ENCODE data around the gene PPTC7. TPM values are rescaled to one million over a fixed set of nuclear protein-coding genes. Genes with fewer than 3 reads are reported as not detected.
A peak's percentile ranks its signal among the peaks of the same experiment; 100 is the strongest.

The PPTC7 gene
- total and polyA plus RNA-seq, 2 of the 13 experiments (the other 11 are each of a cell fraction or from before 2014, with no cell fraction given) = 4.8 to 12.3 TPM

DNA sequence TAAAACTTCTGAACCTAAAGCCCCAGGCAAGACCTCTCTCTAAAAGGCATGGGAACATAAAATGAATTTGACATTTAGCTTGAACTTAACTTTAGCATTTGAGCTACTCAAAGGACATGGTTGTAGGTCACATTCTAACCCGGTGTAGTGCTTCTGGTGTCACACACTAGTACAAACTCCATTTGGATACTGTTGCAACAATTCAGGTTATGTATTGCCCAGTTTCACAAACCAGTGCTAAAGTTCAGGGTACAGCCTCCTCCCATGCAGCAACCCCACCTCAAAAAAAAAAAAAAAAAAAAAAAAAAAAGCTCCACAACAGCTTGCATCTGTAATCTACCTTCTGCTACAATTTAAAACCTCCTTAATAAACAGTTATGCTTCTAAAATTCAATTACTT lies 7.8 kb downstream of the PPTC7 start (continued):
- TF ChIP-seq ZNF350 (CRISPR knock-in tag; IDR thresholded peaks at IDR 0.05; ENCODE audit: borderline replicate concordance, low read depth) = no peak
- no peak for TF ChIP-seq BRF2 (CRISPR knock-in tag; IDR thresholded peaks at IDR 0.05)
- TF ChIP-seq, protein P1, sequence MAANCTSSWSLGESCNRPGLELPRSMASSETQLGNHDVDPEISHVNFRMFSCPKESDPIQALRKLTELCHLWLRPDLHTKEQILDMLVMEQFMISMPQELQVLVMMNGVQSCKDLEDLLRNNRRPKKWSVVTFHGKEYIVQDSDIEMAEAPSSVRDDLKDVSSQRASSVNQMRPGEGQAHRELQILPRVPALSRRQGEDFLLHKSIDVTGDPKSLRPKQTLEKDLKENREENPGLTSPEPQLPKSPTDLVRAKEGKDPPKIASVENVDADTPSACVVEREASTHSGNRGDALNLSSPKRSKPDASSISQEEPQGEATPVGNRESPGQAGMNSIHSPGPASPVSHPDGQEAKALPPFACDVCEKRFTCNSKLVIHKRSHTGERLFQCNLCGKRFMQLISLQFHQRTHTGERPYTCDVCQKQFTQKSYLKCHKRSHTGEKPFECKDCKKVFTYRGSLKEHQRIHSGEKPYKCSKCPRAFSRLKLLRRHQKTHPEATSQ (CRISPR knock-in tag; IDR thresholded peaks at IDR 0.05; ENCODE audit: borderline replicate concordance) = no peak
- TF ChIP-seq POLR2AphosphoS2 (IDR thresholded peaks at IDR 0.05; ENCODE audit: low read depth, low read length) = no peak
- no peak for TF ChIP-seq XRCC5 (optimal IDR thresholded peaks at IDR 0.05; ENCODE audit: low read length)
- TF ChIP-seq, protein P2, sequence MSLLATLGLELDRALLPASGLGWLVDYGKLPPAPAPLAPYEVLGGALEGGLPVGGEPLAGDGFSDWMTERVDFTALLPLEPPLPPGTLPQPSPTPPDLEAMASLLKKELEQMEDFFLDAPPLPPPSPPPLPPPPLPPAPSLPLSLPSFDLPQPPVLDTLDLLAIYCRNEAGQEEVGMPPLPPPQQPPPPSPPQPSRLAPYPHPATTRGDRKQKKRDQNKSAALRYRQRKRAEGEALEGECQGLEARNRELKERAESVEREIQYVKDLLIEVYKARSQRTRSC (CRISPR knock-in tag; IDR thresholded peaks at IDR 0.05; ENCODE audit: low read depth) = no peak
- no peak for TF ChIP-seq ZNF746 (CRISPR knock-in tag; IDR thresholded peaks at IDR 0.05)
- no peak for TF ChIP-seq NFE2L1 (CRISPR knock-in tag; IDR thresholded peaks at IDR 0.05; ENCODE audit: borderline replicate concordance)
- TF ChIP-seq ZBED4 (CRISPR knock-in tag; IDR thresholded peaks at IDR 0.05; ENCODE audit: borderline replicate concordance) = no peak
- TF ChIP-seq, protein P3, sequence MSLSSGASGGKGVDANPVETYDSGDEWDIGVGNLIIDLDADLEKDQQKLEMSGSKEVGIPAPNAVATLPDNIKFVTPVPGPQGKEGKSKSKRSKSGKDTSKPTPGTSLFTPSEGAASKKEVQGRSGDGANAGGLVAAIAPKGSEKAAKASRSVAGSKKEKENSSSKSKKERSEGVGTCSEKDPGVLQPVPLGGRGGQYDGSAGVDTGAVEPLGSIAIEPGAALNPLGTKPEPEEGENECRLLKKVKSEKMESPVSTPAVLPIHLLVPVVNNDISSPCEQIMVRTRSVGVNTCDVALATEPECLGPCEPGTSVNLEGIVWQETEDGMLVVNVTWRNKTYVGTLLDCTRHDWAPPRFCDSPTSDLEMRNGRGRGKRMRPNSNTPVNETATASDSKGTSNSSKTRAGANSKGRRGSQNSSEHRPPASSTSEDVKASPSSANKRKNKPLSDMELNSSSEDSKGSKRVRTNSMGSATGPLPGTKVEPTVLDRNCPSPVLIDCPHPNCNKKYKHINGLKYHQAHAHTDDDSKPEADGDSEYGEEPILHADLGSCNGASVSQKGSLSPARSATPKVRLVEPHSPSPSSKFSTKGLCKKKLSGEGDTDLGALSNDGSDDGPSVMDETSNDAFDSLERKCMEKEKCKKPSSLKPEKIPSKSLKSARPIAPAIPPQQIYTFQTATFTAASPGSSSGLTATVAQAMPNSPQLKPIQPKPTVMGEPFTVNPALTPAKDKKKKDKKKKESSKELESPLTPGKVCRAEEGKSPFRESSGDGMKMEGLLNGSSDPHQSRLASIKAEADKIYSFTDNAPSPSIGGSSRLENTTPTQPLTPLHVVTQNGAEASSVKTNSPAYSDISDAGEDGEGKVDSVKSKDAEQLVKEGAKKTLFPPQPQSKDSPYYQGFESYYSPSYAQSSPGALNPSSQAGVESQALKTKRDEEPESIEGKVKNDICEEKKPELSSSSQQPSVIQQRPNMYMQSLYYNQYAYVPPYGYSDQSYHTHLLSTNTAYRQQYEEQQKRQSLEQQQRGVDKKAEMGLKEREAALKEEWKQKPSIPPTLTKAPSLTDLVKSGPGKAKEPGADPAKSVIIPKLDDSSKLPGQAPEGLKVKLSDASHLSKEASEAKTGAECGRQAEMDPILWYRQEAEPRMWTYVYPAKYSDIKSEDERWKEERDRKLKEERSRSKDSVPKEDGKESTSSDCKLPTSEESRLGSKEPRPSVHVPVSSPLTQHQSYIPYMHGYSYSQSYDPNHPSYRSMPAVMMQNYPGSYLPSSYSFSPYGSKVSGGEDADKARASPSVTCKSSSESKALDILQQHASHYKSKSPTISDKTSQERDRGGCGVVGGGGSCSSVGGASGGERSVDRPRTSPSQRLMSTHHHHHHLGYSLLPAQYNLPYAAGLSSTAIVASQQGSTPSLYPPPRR (CRISPR knock-in tag; IDR thresholded peaks at IDR 0.05; ENCODE audit: borderline replicate concordance) = peak; percentile 69; the same call in 1 of the 2 replicates
- TF ChIP-seq RFX3 (CRISPR knock-in tag; IDR thresholded peaks at IDR 0.05) = no peak
- TF ChIP-seq JUND (CRISPR knock-in tag; IDR thresholded peaks at IDR 0.05) = no peak
- TF ChIP-seq, protein P4, sequence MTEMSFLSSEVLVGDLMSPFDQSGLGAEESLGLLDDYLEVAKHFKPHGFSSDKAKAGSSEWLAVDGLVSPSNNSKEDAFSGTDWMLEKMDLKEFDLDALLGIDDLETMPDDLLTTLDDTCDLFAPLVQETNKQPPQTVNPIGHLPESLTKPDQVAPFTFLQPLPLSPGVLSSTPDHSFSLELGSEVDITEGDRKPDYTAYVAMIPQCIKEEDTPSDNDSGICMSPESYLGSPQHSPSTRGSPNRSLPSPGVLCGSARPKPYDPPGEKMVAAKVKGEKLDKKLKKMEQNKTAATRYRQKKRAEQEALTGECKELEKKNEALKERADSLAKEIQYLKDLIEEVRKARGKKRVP (CRISPR knock-in tag; IDR thresholded peaks at IDR 0.05) = peak in 1 of 2 experiments; percentile 77; a peak in 2 of 4 replicates
- TF ChIP-seq PTBP1 (IDR thresholded peaks at IDR 0.05; ENCODE audit: low read depth, low read length, poor library complexity, severe bottlenecking) = no peak
